Measurements from ENCODE around the gene RNF157. TPM values are rescaled to one million over a fixed set of nuclear protein-coding genes. Genes with fewer than 3 reads are reported as not detected.
"Not testable (repeated sequence)": the region's sequence is repeated elsewhere in the genome, so short reads cannot be mapped to it uniquely, and the experiment has no call there.

RNF157 gene
- total RNA-seq, 1 experiment from 2014 or later: 0.86 TPM

DNA sequence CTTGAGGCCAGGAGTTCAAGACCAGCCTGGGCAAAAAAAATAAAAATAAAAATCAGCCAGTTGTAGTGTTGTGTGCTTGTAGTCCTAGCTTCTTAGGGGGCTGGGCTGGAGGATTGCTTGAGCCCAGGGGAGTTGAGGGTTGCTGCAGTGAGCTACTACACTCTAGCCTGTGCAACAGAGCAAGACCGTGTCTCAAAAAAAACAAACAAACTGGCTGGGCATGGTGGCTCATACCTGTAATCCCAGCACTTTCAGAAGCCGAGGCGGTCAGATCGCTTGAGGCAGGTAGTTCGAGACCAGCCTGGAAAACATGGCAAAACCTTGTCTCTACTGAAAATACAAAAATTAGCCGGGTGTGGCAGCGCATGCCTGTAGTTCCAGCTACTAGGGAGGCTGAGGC, 19.9 kb upstream of the RNF157 start:
- Histone ChIP-seq H3K27ac (ENCODE audit: low read depth, low read length) (no peak overlapping the region), H2AFZ (ENCODE audit: low read depth, low read length, poor library complexity, severe bottlenecking) (no peak overlapping the region), H3K4me3 (replicated peaks in 1 of 2; ENCODE audit: low read depth in 1 of 2, low read length in 2 of 2) (no peak overlapping the region), H3K9me3 (ENCODE audit: control insufficient read depth in 1 of 2, insufficient read depth in 1 of 2, low read depth in 1 of 2, low read length in 2 of 2) (no peaks in the 10 kb centered on the region), H3K36me3 (ENCODE audit: control insufficient read depth in 1 of 2, insufficient read depth in 2 of 2, low read length in 2 of 2) (no peaks in the 10 kb centered on the region), H3K9me2 (ENCODE audit: insufficient read depth) (no peaks in the 10 kb centered on the region), H3K27me3 (ENCODE audit: insufficient read depth, low read length) (no peaks in the 10 kb centered on the region), H3K4me2 (ENCODE audit: low read length) (no peak overlapping the region), H3K4me1 (ENCODE audit: control insufficient read depth in 1 of 2, insufficient read depth in 2 of 2, low read length in 2 of 2) (peaks cover 21 to 30% of the 10 kb centered on the region in 2 experiments), H4K20me1 (ENCODE audit: insufficient read depth) (no peaks in the 10 kb centered on the region), H3K9ac (ENCODE audit: low read length) (no peak overlapping the region), H3K79me2 (ENCODE audit: insufficient read depth, low read length) (no peaks in the 10 kb centered on the region)
- CTCF ChIA-PET: interaction anchor here (1.0 kb wide), 1 partner anchor 78 kb away, joined by 3 read pairs; no protein-coding TSS in a partner anchor
- intact Hi-C loops (cut with micrococcal nuclease): no loop called here
- ATAC-seq (no peak), DNase-seq (ENCODE audit: low read depth, low spot score) (no peak)
- no TSS peak for BruUV-seq (replicated peaks)
- TF ChIP-seq, protein P1, sequence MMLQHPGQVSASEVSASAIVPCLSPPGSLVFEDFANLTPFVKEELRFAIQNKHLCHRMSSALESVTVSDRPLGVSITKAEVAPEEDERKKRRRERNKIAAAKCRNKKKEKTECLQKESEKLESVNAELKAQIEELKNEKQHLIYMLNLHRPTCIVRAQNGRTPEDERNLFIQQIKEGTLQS (IDR thresholded peaks at IDR 0.05): no peak
- TF ChIP-seq JUND (IDR thresholded peaks at IDR 0.05) (no peak), SIN3A (IDR thresholded peaks at IDR 0.05; ENCODE audit: low read depth) (no peak), ZFX (IDR thresholded peaks at IDR 0.05) (no peak), SRF (IDR thresholded peaks at IDR 0.05; ENCODE audit: low read depth) (no peak)
- RAD21 ChIA-PET (ENCODE audit: low non-redundant PET in 1 of 2, low total read pairs in 2 of 2, uncharacterized antibody in 2 of 2, unreplicated experiment in 2 of 2): no interaction called here
- POLR2A ChIA-PET: no interaction called here

DNA sequence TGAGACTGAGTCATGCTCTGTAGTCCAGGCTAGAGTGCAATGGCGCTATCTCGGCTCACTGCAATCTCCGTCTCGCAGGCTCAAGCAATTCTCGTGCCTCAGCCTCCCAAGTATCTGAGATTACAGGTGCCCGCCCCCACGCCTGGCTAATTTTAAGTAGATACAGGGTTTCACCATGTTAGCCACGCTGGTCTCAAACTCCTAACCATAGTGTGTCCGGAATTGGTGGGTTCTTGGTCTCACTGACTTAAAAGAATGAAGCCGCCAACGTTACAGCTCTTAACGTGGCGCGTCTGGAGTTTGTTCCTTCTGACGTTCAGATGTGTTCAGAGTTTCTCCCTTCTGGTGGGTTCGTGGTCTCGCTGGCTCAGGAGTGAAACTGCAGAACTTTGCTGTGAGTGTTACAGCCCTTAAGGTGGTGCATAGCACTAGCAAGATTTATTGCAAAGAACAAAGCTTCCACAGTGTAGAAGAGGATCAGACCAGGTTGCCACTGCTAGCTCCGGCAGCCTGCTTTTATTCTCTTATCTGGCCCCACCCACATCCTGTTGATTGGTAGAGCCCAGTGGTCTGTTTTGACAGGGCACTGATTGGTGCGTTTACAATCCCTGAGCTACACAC, 16.2 kb upstream of the RNF157 start:
- Histone ChIP-seq H3K4me1 (ENCODE audit: control insufficient read depth in 1 of 2, insufficient read depth in 2 of 2, low read length in 2 of 2) (peaks cover 2 to 14% of the 10 kb centered on the region in 2 experiments; a peak in 3 of 4 replicates), H3K4me3 (replicated peaks in 1 of 2; ENCODE audit: low read depth in 1 of 2, low read length in 2 of 2) (0 out of 4 replicates have a peak overlapping the region, but pooled peaks of 1 of the 2 experiments have one; percentile 16)
- H4K20me1 ChIP-seq (ENCODE audit: insufficient read depth); H3K79me2 ChIP-seq (ENCODE audit: insufficient read depth, low read length); RAD21 ChIA-PET (ENCODE audit: low non-redundant PET in 1 of 2, low total read pairs in 2 of 2, uncharacterized antibody in 2 of 2, unreplicated experiment in 2 of 2); H3K9me2 ChIP-seq (ENCODE audit: insufficient read depth); H3K9me3 ChIP-seq (ENCODE audit: control insufficient read depth in 1 of 2, insufficient read depth in 1 of 2, low read depth in 1 of 2, low read length in 2 of 2); H2AFZ ChIP-seq (ENCODE audit: low read depth, low read length, poor library complexity, severe bottlenecking); H3K9ac ChIP-seq (ENCODE audit: low read length); ATAC-seq; DNase-seq (ENCODE audit: low read depth, low spot score); intact Hi-C loops (cut with micrococcal nuclease); H3K4me2 ChIP-seq (ENCODE audit: low read length); BruUV-seq (replicated peaks); CTCF ChIA-PET; H3K27ac ChIP-seq (ENCODE audit: low read depth, low read length); H3K36me3 ChIP-seq (ENCODE audit: control insufficient read depth in 1 of 2, insufficient read depth in 2 of 2, low read length in 2 of 2); H3K27me3 ChIP-seq (ENCODE audit: insufficient read depth, low read length): not testable (repeated sequence)
- POLR2A ChIA-PET: interaction anchor here (1.0 to 3.2 kb wide), 2 partner anchors 8 kb away, joined by 3 to 17 read pairs; partner anchors contain the start of gene UBALD2

All from HCT116 (cell line).